Measurements from ENCODE around the gene SMO.
"Not testable (repeated sequence)": the region's sequence is repeated elsewhere in the genome, so short reads cannot be mapped to it uniquely, and the experiment has no call there.

GRCh38 chr7:129173861-129174260 is 14.6 kb upstream of the SMO start:
- TF ChIP-seq CTCF (conservative IDR thresholded peaks at IDR 0.05; ENCODE audit: low read depth, low read length); EZH2 (IDR thresholded peaks at IDR 0.05; ENCODE audit: borderline replicate concordance, low read depth, low read length, poor library complexity, severe bottlenecking): not testable (repeated sequence)

Measured in A673 (cell line).